Measurements from ENCODE around the gene MESD.

DNA sequence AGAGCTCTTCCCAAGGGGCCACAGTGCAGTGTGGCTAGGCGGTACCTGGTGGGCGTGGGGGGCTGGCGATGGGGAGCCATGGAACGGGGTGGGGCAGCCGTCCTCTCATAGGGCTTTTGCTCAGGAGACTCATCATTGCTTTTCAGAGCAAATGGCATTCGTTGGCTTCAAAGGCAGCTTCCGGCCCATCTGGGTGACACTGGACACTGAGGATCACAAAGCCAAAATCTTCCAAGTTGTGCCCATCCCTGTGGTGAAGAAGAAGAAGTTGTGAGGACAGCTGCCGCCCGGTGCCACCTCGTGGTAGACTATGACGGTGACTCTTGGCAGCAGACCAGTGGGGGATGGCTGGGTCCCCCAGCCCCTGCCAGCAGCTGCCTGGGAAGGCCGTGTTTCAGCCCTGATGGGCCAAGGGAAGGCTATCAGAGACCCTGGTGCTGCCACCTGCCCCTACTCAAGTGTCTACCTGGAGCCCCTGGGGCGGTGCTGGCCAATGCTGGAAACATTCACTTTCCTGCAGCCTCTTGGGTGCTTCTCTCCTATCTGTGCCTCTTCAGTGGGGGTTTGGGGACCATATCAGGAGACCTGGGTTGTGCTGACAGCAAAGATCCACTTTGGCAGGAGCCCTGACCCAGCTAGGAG lies 40.8 kb downstream of the MESD start:
- TF ChIP-seq, protein P1, sequence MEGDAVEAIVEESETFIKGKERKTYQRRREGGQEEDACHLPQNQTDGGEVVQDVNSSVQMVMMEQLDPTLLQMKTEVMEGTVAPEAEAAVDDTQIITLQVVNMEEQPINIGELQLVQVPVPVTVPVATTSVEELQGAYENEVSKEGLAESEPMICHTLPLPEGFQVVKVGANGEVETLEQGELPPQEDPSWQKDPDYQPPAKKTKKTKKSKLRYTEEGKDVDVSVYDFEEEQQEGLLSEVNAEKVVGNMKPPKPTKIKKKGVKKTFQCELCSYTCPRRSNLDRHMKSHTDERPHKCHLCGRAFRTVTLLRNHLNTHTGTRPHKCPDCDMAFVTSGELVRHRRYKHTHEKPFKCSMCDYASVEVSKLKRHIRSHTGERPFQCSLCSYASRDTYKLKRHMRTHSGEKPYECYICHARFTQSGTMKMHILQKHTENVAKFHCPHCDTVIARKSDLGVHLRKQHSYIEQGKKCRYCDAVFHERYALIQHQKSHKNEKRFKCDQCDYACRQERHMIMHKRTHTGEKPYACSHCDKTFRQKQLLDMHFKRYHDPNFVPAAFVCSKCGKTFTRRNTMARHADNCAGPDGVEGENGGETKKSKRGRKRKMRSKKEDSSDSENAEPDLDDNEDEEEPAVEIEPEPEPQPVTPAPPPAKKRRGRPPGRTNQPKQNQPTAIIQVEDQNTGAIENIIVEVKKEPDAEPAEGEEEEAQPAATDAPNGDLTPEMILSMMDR (IDR thresholded peaks at IDR 0.05; ENCODE audit: low read depth, low read length), result no peak
- TF ChIP-seq EZH2phosphoT487 (IDR thresholded peaks at IDR 0.05; ENCODE audit: low read depth), result no peak
